ENCODE data around the gene RFC2. TPM values are rescaled to one million over a fixed set of nuclear protein-coding genes. Genes with fewer than 3 reads are reported as not detected.

RFC2 gene
- total RNA-seq, 1 donor from 2014 or later = 71.3 TPM

GRCh38 chr7:74222851-74223710 is 31.1 kb downstream of the RFC2 start:
- Mint-ChIP-seq H3K27me3 (ENCODE audit: insufficient read depth, low read depth) (peaks cover 5% of the 10 kb centered on the region), H3K27ac (peak overlapping the region; percentile 87)

GRCh38 chr7:74221713-74222112 is 32.5 kb downstream of the RFC2 start:
- Histone ChIP-seq H3F3A (ENCODE audit: low read depth) (no peaks in the 10 kb centered on the region), H2AFZ (replicated peaks) (no peak overlapping the region), H3K4me1 (no peaks in the 10 kb centered on the region), H3K27ac (no peak overlapping the region), H3K9me3 (ENCODE audit: low read depth) (no peaks in the 10 kb centered on the region), H4K20me1 (ENCODE audit: low read depth) (no peaks in the 10 kb centered on the region), H3K79me2 (ENCODE audit: low read depth) (no peaks in the 10 kb centered on the region), H3K4me3 (no peak overlapping the region), H3K4me2 (no peak overlapping the region), H3K27me3 (no peaks in the 10 kb centered on the region), H3K9ac (no peak overlapping the region), H3K36me3 (no peaks in the 10 kb centered on the region)
- Mint-ChIP-seq H3K36me3 (peaks cover 4% of the 10 kb centered on the region), H3K4me3 (no peak overlapping the region), H3K27ac (no peak overlapping the region), H3K4me1 (peaks cover 1% of the 10 kb centered on the region), H3K27me3 (ENCODE audit: insufficient read depth, low read depth) (peaks cover 10% of the 10 kb centered on the region), H3K9me3 (no peaks in the 10 kb centered on the region)
- DNase-seq (ENCODE audit: low spot score) = no peak
- no peak for TF ChIP-seq EZH2 (IDR thresholded peaks at IDR 0.05)
- TF ChIP-seq EZH2phosphoT487 (IDR thresholded peaks at IDR 0.05) = no peak
- no peak for TF ChIP-seq CTCF (IDR thresholded peaks at IDR 0.05)

More at GRCh38 chr7:74222851-74223710, 31.1 kb downstream of the RFC2 start:
- TF ChIP-seq EZH2 (IDR thresholded peaks at IDR 0.05) (no peak), EZH2phosphoT487 (IDR thresholded peaks at IDR 0.05) (no peak), CTCF (IDR thresholded peaks at IDR 0.05) (no peak)
- Histone ChIP-seq H3K27me3 (no peaks in the 10 kb centered on the region), H2AFZ (replicated peaks) (no peak overlapping the region), H3K4me2 (no peak overlapping the region), H3K27ac (peak overlapping the region; percentile 37), H3K4me3 (no peak overlapping the region), H4K20me1 (ENCODE audit: low read depth) (no peaks in the 10 kb centered on the region), H3K9me3 (ENCODE audit: low read depth) (no peaks in the 10 kb centered on the region), H3K36me3 (no peaks in the 10 kb centered on the region), H3K9ac (no peak overlapping the region), H3K79me2 (ENCODE audit: low read depth) (no peaks in the 10 kb centered on the region), H3K4me1 (no peaks in the 10 kb centered on the region), H3F3A (ENCODE audit: low read depth) (no peaks in the 10 kb centered on the region)
- peaks cover 8% of the 10 kb centered on the region for H3K36me3 Mint-ChIP-seq
- H3K9me3 Mint-ChIP-seq = no peaks in the 10 kb centered on the region
- no peak overlapping the region for H3K4me3 Mint-ChIP-seq
- no peak for DNase-seq (ENCODE audit: low spot score)
- H3K4me1 Mint-ChIP-seq = no peaks in the 10 kb centered on the region

GRCh38 chr7:74220229-74220628 is 34.0 kb downstream of the RFC2 start:
- no peaks in the 10 kb centered on the region for H3K4me1 ChIP-seq
- no peak overlapping the region for H3K4me3 Mint-ChIP-seq
- no peak overlapping the region for H2AFZ ChIP-seq (replicated peaks)
- H3K4me1 Mint-ChIP-seq = peaks cover 2% of the 10 kb centered on the region
- DNase-seq (ENCODE audit: low spot score) = no peak
- no peaks in the 10 kb centered on the region for H3K9me3 ChIP-seq (ENCODE audit: low read depth)
- no peak overlapping the region for H3K9ac ChIP-seq
- no peaks in the 10 kb centered on the region for H3K79me2 ChIP-seq (ENCODE audit: low read depth)
- H3K36me3 ChIP-seq = no peaks in the 10 kb centered on the region
- H3K9me3 Mint-ChIP-seq = no peaks in the 10 kb centered on the region
- TF ChIP-seq CTCF (IDR thresholded peaks at IDR 0.05) (no peak), EZH2phosphoT487 (IDR thresholded peaks at IDR 0.05) (no peak), EZH2 (IDR thresholded peaks at IDR 0.05) (no peak)
- no peak overlapping the region for H3K27ac ChIP-seq
- no peak overlapping the region for H3K4me2 ChIP-seq
- H3K4me3 ChIP-seq = no peak overlapping the region
- H3F3A ChIP-seq (ENCODE audit: low read depth) = no peaks in the 10 kb centered on the region
- H3K36me3 Mint-ChIP-seq = no peaks in the 10 kb centered on the region
- H3K27me3 Mint-ChIP-seq (ENCODE audit: insufficient read depth, low read depth) = peaks cover 10% of the 10 kb centered on the region
- no peaks in the 10 kb centered on the region for H4K20me1 ChIP-seq (ENCODE audit: low read depth)
- H3K27ac Mint-ChIP-seq = no peak overlapping the region
- no peaks in the 10 kb centered on the region for H3K27me3 ChIP-seq
